Neuronal stem cell (in vitro differentiated cells): ENCODE results near the gene UBE2E1.
"Not testable (repeated sequence)": the region's sequence is repeated elsewhere in the genome, so short reads cannot be mapped to it uniquely, and the experiment has no call there.

ENCODE experiments used
- DNase-seq: peaks from one replicate; pipeline ENCODE4 v3.0.0-alpha.2; 2013; ENCODE audit warnings: low spot score
- H2AFZ ChIP-seq: one replicate; pipeline ENCODE4 v1.6.1; 2013; ENCODE audit warnings: mild to moderate bottlenecking, low read length, inconsistent platforms
- H2AK5ac ChIP-seq: 2 replicates; pipeline ENCODE4 v1.6.1; 2013; ENCODE audit warnings: low read depth, mild to moderate bottlenecking, inconsistent platforms, low read length, moderate library complexity, mixed read lengths
- H2BK120ac ChIP-seq: 2 replicates; pipeline ENCODE4 v1.6.1; 2013; ENCODE audit warnings: low read depth, mild to moderate bottlenecking, inconsistent platforms, low read length, moderate library complexity, mixed read lengths
- H2BK12ac ChIP-seq: one replicate; pipeline ENCODE4 v1.6.1; 2013; ENCODE audit warnings: low read length, inconsistent platforms
- H2BK15ac ChIP-seq: 2 replicates; pipeline ENCODE4 v1.6.1; 2013; ENCODE audit warnings: mild to moderate bottlenecking, low read length, inconsistent platforms, mixed read lengths
- H2BK5ac ChIP-seq: one replicate; pipeline ENCODE4 v1.6.1; 2013; ENCODE audit warnings: inconsistent platforms, mild to moderate bottlenecking, low read length, moderate library complexity
- H3K14ac ChIP-seq: one replicate; pipeline ENCODE4 v1.6.1; 2013; ENCODE audit warnings: low read length, inconsistent platforms
- H3K18ac ChIP-seq: 2 replicates; pipeline ENCODE4 v1.6.1; 2013; ENCODE audit warnings: low read length, inconsistent platforms
- H3K23ac ChIP-seq: 2 replicates; pipeline ENCODE4 v1.6.1; 2013; ENCODE audit warnings: low read depth, mild to moderate bottlenecking, mixed read lengths, low read length, inconsistent platforms; ENCODE audit not compliant: poor library complexity
- H3K27ac ChIP-seq: replicated peaks from 3 replicates; pipeline ENCODE4 v1.5.1; 2013; ENCODE audit warnings: low read length, inconsistent platforms
- H3K27me3 ChIP-seq, 3 experiments: 2 replicates each; pipeline ENCODE4 v1.6.1; 2013; ENCODE audit warnings: low read length in 3 of 3, mild to moderate bottlenecking in 2 of 3, inconsistent platforms in 1 of 3, low read depth in 1 of 3, mixed read lengths in 1 of 3, moderate library complexity in 1 of 3; ENCODE audit not compliant: control insufficient read depth in 3 of 3, insufficient read depth in 3 of 3
- H3K36me3 ChIP-seq, 2 donors: replicated peaks in 1 of 2; 2 replicates each; pipeline ENCODE4 v1.6.1; 2013; ENCODE audit warnings: low read length in 2 of 2; ENCODE audit not compliant: control insufficient read depth in 2 of 2, insufficient read depth in 2 of 2
- H3K4ac ChIP-seq: 2 replicates; pipeline ENCODE4 v1.6.1; 2013; ENCODE audit warnings: inconsistent platforms, mild to moderate bottlenecking, low read length, moderate library complexity
- H3K4me1 ChIP-seq, 2 donors: 1 replicate in 1 of 2; 2 replicates in 1 of 2; pipeline ENCODE4 v1.6.1; 2013; ENCODE audit warnings: low read length in 2 of 2, low read depth in 1 of 2; ENCODE audit not compliant: control insufficient read depth in 2 of 2, insufficient read depth in 1 of 2
- H3K4me2 ChIP-seq: one replicate; pipeline ENCODE4 v1.6.1; 2013; ENCODE audit warnings: mild to moderate bottlenecking, low read length, inconsistent platforms; ENCODE audit not compliant: insufficient read depth, poor library complexity, severe bottlenecking
- H3K4me3 ChIP-seq, 2 donors: 2 replicates each; pipeline ENCODE4 v1.5.1; 2013; ENCODE audit warnings: low read length in 2 of 2, mild to moderate bottlenecking in 2 of 2, inconsistent platforms in 1 of 2, moderate library complexity in 1 of 2
- H3K79me1 ChIP-seq: one replicate; pipeline ENCODE4 v1.6.1; 2013; ENCODE audit warnings: low read depth, mild to moderate bottlenecking, inconsistent platforms, low read length, moderate library complexity
- H3K9ac ChIP-seq: one replicate; pipeline ENCODE4 v1.6.1; 2013; ENCODE audit warnings: mild to moderate bottlenecking, low read depth, low read length, inconsistent platforms; ENCODE audit not compliant: poor library complexity
- H3K9me3 ChIP-seq, 2 donors: replicated peaks in 1 of 2; 2 replicates each; pipeline versions ENCODE3 to v1.6.1; 2013; ENCODE audit warnings: low read length in 2 of 2, mild to moderate bottlenecking in 2 of 2, inconsistent platforms in 1 of 2, low read depth in 1 of 2, mixed read lengths in 1 of 2, moderate library complexity in 1 of 2; ENCODE audit not compliant: control insufficient read depth in 2 of 2, insufficient read depth in 1 of 2
- H4K8ac ChIP-seq: one replicate; pipeline ENCODE4 v1.6.1; 2013; ENCODE audit warnings: low read depth, mild to moderate bottlenecking, inconsistent platforms, low read length, moderate library complexity
- H4K91ac ChIP-seq: one replicate; pipeline ENCODE4 v1.6.1; 2013; ENCODE audit warnings: low read length, low read depth, mild to moderate bottlenecking, inconsistent platforms; ENCODE audit not compliant: poor library complexity
- WGBS, 2 donors: extraction: QIAGEN DNeasy Blood & Tissue Kit; methylation state at CpG; one replicate each; pipeline ENCODE4 v1.1.7; 2013; ENCODE audit warnings: missing lambda C conversion rate in 2 of 2, mixed read lengths in 1 of 2; ENCODE audit not compliant: insufficient read length in 2 of 2, insufficient replicate concordance in 1 of 2; ENCODE audit errors: extremely low coverage in 2 of 2; 5-methylcytosine and 5-hydroxymethylcytosine counted together

UBE2E1 gene

GRCh38 chr3:23916152-23916885 is 110.6 kb downstream of the UBE2E1 start:
- Histone ChIP-seq H2BK12ac (no peak overlapping the region), H3K79me1 (peaks cover 10% of the 10 kb centered on the region), H3K4me1 (peaks cover 5 to 17% of the 10 kb centered on the region in 2 donors), H3K36me3 (peaks cover 17 to 41% of the 10 kb centered on the region in 2 donors), H2AK5ac (peak overlapping the region; percentile 85), H2BK5ac (peak overlapping the region; percentile 49), H4K8ac (no peak overlapping the region), H3K9ac (peak overlapping the region; percentile 85), H3K9me3 (peaks cover 1 to 5% of the 10 kb centered on the region in 2 donors), H3K4ac (no peak overlapping the region), H3K4me3 (peak overlapping the region; percentile 73 to 86), H2BK15ac (peak overlapping the region; percentile 60), H4K91ac (no peak overlapping the region), H3K18ac (peak overlapping the region; percentile 66), H3K4me2 (peak overlapping the region; percentile 58), H2AFZ (peak overlapping the region; percentile 92), H3K27ac (peak overlapping the region; percentile 46), H2BK120ac (no peak overlapping the region), H3K27me3 (no peaks in the 10 kb centered on the region), H3K23ac (peak overlapping the region; percentile 100), H3K14ac (no peak overlapping the region)
- WGBS, 2 donors = no CpG with 5 or more reads among the region's 48 CpGs
- DNase-seq = no peak

- Histone ChIP-seq H3K18ac (peak within 1 kb of the TSS; percentile 97), H3K23ac (peak within 1 kb of the TSS; percentile 100)
- WGBS, 2 donors = no CpG with 5 or more reads among the region's 64 CpGs
Measured at GRCh38 chr3:23916886-23917678, 111.3 kb downstream of the UBE2E1 start, which contains the start of the genes NKIRAS1 and RPL15. NKIRAS1 (minus strand) TSS chr3:23916990; CDS start chr3:23910904, 6,086 bp downstream. RPL15 (plus strand) TSS chr3:23917132; CDS start chr3:23917860, 728 bp downstream.

GRCh38 chr3:23917679-23918303 is 112.0 kb downstream of the UBE2E1 start:
- peak overlapping the region; percentile 92 for H2AFZ ChIP-seq
- H4K8ac ChIP-seq, H3K79me1 ChIP-seq, H2BK15ac ChIP-seq, H3K27me3 ChIP-seq, H3K14ac ChIP-seq, H2BK12ac ChIP-seq, H4K91ac ChIP-seq, H3K4ac ChIP-seq, H3K9me3 ChIP-seq: not testable (repeated sequence)
- H3K4me2 ChIP-seq = peak overlapping the region; percentile 55
- WGBS, 2 donors = no CpG with 5 or more reads among the region's 21 CpGs
- H3K4me3 ChIP-seq = peak overlapping the region; percentile 73 to 96
- H3K9ac ChIP-seq = peak overlapping the region; percentile 97
- peak overlapping the region; percentile 98 for H2AK5ac ChIP-seq
- H3K36me3 ChIP-seq = peaks cover 21 to 50% of the 10 kb centered on the region in 2 donors
- peak overlapping the region; percentile 100 for H3K23ac ChIP-seq
- H3K4me1 ChIP-seq = peaks cover 5 to 17% of the 10 kb centered on the region in 2 donors
- H3K18ac ChIP-seq = peak overlapping the region; percentile 97
- peak overlapping the region; percentile 97 for H2BK5ac ChIP-seq
- peak overlapping the region; percentile 71 for H3K27ac ChIP-seq
- peak overlapping the region; percentile 81 for H2BK120ac ChIP-seq
- DNase-seq = peak; percentile 21

More at GRCh38 chr3:23916886-23917678, 111.3 kb downstream of the UBE2E1 start, which contains the start of the genes NKIRAS1 and RPL15:
- peak within 1 kb of the TSS; percentile 81 for H2BK120ac ChIP-seq
- no peak within 1 kb of the TSS for H4K91ac ChIP-seq
- H3K4me3 ChIP-seq = peak within 1 kb of the TSS; percentile 73 to 96
- peak within 1 kb of the TSS; percentile 66 for H3K4ac ChIP-seq
- H2BK12ac ChIP-seq = no peak within 1 kb of the TSS
- H2AK5ac ChIP-seq = peak within 1 kb of the TSS; percentile 98
- peak within 1 kb of the TSS; percentile 60 for H2BK15ac ChIP-seq
- peaks cover 10% of the 10 kb centered on the region for H3K79me1 ChIP-seq
- H3K9me3 ChIP-seq = peaks cover 1 to 5% of the 10 kb centered on the region in 2 donors
- H3K4me1 ChIP-seq = peaks cover 5 to 17% of the 10 kb centered on the region in 2 donors
- peak within 1 kb of the TSS; percentile 58 for H3K4me2 ChIP-seq
- H2AFZ ChIP-seq = peak within 1 kb of the TSS; percentile 92
- peak within 1 kb of the TSS; percentile 100 for H3K14ac ChIP-seq
- peaks cover 21 to 49% of the 10 kb centered on the region in 2 donors for H3K36me3 ChIP-seq
- DNase-seq = peak; percentile 94
- peak within 1 kb of the TSS; percentile 97 for H2BK5ac ChIP-seq
- no peaks in the 10 kb centered on the region for H3K27me3 ChIP-seq
- peak within 1 kb of the TSS; percentile 97 for H3K9ac ChIP-seq
- H4K8ac ChIP-seq = no peak within 1 kb of the TSS
- H3K27ac ChIP-seq = peak within 1 kb of the TSS; percentile 71
